RWPE1 (cell line): ENCODE results near the gene ELF3.

Source experiments
- CTCF ChIA-PET: fragments of 350-600 bp; sonication (Branson Sonifier 250); formaldehyde crosslinking; extraction: SDS; loops from one replicate; lab custom pipeline; 2021; lab: Yijun Ruan, JAX
- POLR2A ChIA-PET: fragments of 400-600 bp; formaldehyde crosslinking; extraction: SDS; loops from one replicate; lab custom pipeline; 2020; ENCODE audit warnings: antibody characterized with exemption; ENCODE audit not compliant: low non-redundant PET; lab: Yijun Ruan, JAX
- DNase-seq: peaks from one replicate; pipeline ENCODE4 v3.0.0; 2012; ENCODE audit warnings: low spot score
- H3K27ac ChIP-seq: fragments of 450-650 bp; 2 replicates; pipeline ENCODE4 v1.5.1; 2017
- TF ChIP-seq, protein P1 (sequence below): fragments of 450-650 bp; conservative IDR thresholded peaks from 2 replicates; pipeline ENCODE4 v1.5.1; 2017; ENCODE audit warnings: low read depth, mild to moderate bottlenecking

Gene ELF3

DNA sequence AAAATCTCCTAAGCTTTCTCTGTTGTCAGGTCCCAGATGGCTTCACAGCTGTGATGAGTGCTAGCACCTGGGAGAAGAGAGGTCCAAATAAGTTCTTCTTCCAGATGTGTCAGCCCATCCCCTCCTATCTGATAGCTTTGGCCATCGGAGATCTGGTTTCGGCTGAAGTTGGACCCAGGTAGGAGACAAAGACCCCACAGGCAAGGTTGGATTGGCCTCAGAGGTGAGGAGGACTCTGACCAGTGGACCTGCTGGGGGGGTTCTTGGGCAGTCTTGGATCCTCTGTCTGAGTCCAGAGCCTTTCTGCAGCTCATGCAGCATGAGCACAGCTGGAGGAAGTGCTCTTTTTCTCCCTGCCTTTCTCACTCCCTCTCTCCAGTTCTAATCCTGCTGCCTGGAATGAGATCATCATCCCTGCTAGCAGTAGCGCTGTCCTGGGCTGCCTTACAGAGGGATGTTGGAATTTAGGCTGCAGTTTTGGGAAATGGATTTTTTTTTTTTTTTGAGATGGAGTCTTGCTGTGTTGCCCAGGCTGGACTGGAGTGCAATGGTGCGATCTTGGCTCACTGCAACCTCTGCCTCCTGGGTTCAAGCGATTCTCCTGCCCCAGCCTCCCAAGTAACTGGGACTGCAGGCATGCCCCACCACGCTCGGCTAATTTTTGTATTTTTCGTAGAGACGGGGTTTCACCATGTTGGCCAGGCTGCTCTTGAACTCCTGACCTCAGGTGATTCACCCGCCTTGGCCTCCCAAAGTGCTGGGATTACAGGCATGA lies 20.8 kb upstream of the ELF3 start:
- TF ChIP-seq, protein P1, sequence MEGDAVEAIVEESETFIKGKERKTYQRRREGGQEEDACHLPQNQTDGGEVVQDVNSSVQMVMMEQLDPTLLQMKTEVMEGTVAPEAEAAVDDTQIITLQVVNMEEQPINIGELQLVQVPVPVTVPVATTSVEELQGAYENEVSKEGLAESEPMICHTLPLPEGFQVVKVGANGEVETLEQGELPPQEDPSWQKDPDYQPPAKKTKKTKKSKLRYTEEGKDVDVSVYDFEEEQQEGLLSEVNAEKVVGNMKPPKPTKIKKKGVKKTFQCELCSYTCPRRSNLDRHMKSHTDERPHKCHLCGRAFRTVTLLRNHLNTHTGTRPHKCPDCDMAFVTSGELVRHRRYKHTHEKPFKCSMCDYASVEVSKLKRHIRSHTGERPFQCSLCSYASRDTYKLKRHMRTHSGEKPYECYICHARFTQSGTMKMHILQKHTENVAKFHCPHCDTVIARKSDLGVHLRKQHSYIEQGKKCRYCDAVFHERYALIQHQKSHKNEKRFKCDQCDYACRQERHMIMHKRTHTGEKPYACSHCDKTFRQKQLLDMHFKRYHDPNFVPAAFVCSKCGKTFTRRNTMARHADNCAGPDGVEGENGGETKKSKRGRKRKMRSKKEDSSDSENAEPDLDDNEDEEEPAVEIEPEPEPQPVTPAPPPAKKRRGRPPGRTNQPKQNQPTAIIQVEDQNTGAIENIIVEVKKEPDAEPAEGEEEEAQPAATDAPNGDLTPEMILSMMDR, result no peak
- POLR2A ChIA-PET, result no interaction called here
- CTCF ChIA-PET, result interaction anchor here (0.6 to 3.6 kb wide), 5 partner anchors 10 to 583 kb away, joined by 3 to 28 read pairs (median 6); no protein-coding TSS in a partner anchor
- no peak for DNase-seq
- peak overlapping the region; percentile 43 for H3K27ac ChIP-seq

DNA sequence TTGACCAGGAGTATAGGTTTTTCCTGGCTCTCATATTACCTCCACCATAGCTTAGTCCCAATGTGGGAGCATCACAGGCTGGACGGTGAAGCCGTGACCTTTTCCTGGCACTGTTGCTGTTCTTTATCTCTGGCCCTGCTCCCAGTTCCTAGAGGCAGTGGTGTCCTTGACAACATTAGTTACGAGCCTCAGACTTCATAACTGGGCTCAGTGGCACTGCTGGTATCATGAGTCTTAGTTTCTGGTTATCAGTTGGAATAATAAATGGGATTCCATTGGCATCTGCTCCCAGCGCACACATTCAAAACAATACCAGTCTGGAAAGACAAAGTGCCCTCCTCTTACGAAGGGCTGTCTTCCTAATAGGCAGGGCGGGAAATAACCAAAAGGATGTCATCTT lies 20.0 kb upstream of the ELF3 start:
- ChIA-PET CTCF (interaction anchor here (0.6 kb wide), 1 partner anchor 9 kb away, joined by 3 read pairs; no protein-coding TSS in a partner anchor), POLR2A (no interaction called here)
- no peak overlapping the region for H3K27ac ChIP-seq
- TF ChIP-seq, protein P1, result no peak
- no peak for DNase-seq

DNA sequence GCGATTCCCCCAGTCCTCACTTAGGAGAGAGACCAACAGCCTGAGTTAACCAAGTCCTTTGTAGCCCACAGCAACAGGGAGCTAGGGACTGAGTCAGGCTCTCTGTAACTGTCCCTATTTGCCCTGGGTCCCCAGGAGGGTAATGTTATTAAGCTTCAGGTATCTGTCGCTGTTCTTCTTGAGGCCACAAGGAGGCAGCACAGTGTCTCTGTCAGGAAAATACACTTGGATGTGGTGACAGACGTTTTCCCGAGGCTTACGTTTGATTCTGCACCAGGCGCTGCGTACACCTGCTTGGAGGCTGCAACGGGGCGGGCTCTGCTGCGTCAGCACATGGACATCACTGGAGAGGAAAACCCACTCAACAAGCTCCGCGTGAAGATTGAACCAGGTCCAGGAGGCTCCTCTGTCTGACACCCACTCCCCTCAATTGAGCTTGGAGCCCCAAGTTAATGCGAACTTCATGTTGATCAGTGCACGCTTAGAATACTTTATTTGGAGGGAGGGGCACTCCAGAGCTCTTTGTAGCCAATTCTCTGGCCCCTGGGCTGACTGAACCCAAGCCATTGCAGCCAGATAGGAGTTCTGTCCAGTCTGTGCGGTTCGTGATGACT lies 10.7 kb upstream of the ELF3 start:
- peak; percentile 78 for DNase-seq
- TF ChIP-seq, protein P1, result peak; percentile 63
- CTCF ChIA-PET, result interaction anchor here (0.5 to 2.5 kb wide), 46 partner anchors 9 to 995 kb away, joined by 3 to 41 read pairs (median 4); partner anchors contain the start of genes GPR37L1 and RNPEP
- no peak overlapping the region for H3K27ac ChIP-seq
- POLR2A ChIA-PET, result no interaction called here

DNA sequence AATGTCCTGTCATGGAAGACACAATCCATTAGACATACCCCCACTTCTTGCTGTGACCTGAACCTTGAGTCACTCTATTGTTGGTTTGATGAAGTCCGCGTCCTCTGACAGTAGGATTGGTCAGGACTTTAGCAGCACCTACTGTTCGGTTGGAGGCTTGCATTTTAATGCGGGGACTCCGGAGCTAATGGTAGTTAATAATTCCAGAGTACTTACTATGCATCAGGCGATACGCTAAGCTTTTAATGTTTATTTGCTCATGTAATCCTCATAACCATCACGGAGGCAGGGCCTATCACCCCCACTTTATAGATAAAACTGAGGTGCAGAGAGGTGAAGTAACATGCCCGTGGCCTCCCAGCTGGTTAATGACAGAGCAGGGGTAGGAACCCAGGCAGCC lies 7.9 kb upstream of the ELF3 start:
- DNase-seq, result no peak
- H3K27ac ChIP-seq, result no peak overlapping the region
- CTCF ChIA-PET, result interaction anchor here (0.6 to 1.2 kb wide), 3 partner anchors 107 to 329 kb away, joined by 3 to 5 read pairs (median 4); no protein-coding TSS in a partner anchor
- TF ChIP-seq, protein P1, result no peak
- POLR2A ChIA-PET, result interaction anchor here (0.6 kb wide), 1 partner anchor 116 kb away, joined by 3 read pairs; no protein-coding TSS in a partner anchor

DNA sequence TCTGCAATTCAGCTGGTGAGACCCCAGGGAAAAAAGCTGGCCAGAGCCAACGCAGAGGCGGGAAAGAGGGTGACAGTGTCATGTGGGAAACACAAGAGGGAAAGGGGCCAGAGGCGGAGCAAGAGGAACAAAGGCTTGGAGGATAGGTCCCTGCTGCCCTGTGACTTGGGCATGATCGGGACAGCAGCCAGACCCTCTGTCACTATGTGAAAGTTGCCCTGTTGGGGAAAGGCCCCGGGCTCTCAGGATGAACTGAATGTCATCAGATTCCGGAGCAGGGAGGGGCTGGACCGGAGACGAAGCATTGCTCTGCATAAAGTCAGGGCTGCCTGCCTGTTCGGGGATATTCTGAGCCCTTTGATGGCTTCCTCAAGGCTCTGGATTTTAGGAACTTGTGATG lies 5.7 kb upstream of the ELF3 start:
- TF ChIP-seq, protein P1, result no peak
- POLR2A ChIA-PET, result interaction anchor here (0.5 kb wide), 1 partner anchor 8 kb away, joined by 3 read pairs; no protein-coding TSS in a partner anchor
- H3K27ac ChIP-seq, result peak overlapping the region; percentile 18; the same call in 1 of the 2 replicates
- CTCF ChIA-PET, result interaction anchor here (0.7 to 10.1 kb wide), 2 partner anchors 108 to 116 kb away, joined by 8 to 114 read pairs; partner anchors contain the start of gene GPR37L1
- DNase-seq, result no peak

DNA sequence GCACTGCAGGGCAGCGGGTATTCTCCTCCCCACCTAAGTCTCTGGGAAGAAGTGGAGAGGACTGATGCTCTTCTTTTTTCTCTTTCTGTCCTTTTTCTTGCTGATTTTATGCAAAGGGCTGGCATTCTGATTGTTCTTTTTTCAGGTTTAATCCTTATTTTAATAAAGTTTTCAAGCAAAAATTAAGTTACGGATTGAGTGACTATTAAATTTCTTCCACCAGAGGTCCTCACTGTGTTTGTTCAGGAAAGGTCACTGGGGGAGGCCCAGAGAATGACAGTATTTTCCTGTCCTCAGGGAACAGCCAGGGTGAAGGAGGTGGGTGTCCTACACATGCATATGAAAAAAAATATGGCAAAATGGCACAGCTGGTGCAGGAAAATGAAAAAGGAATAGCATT lies 4.4 kb upstream of the ELF3 start:
- DNase-seq, result peak; percentile 51
- TF ChIP-seq, protein P1, result peak; percentile 30
- POLR2A ChIA-PET, result no interaction called here
- CTCF ChIA-PET, result interaction anchor here (0.5 to 10.1 kb wide), 9 partner anchors 9 to 129 kb away, joined by 3 to 114 read pairs (median 5); partner anchors contain the start of gene GPR37L1
- H3K27ac ChIP-seq, result 0 out of 2 replicates have a peak overlapping the region, but pooled peaks have one; percentile 18
